GM12878 (cell line): Measurements from ENCODE around the gene LEKR1.

ENCODE experiments used
- CBFB ChIP-seq: IDR thresholded peaks from 2 replicates; pipeline ENCODE4 v1.6.1; 2016; ENCODE audit warnings: antibody characterized with exemption, low read depth
- GABPA ChIP-seq: IDR thresholded peaks from 2 replicates; pipeline ENCODE4 v1.6.1; 2014; ENCODE audit warnings: antibody characterized with exemption, low read depth, mild to moderate bottlenecking, inconsistent platforms
- POLR2AphosphoS5 ChIP-seq: IDR thresholded peaks from 2 replicates; pipeline ENCODE4 v1.6.1; 2011; ENCODE audit warnings: mild to moderate bottlenecking, low read length, inconsistent platforms
- REST ChIP-seq: IDR thresholded peaks from 2 replicates; pipeline ENCODE4 v1.6.1; 2012; ENCODE audit warnings: mild to moderate bottlenecking, low read depth, low read length
- SP1 ChIP-seq: IDR thresholded peaks from one replicate; pipeline ENCODE4 v1.6.1; 2011; ENCODE audit warnings: low read depth, low read length
- TAF1 ChIP-seq: IDR thresholded peaks from 2 replicates; pipeline ENCODE4 v1.6.1; 2011; ENCODE audit warnings: mild to moderate bottlenecking, low read depth, low read length, borderline replicate concordance

DNA sequence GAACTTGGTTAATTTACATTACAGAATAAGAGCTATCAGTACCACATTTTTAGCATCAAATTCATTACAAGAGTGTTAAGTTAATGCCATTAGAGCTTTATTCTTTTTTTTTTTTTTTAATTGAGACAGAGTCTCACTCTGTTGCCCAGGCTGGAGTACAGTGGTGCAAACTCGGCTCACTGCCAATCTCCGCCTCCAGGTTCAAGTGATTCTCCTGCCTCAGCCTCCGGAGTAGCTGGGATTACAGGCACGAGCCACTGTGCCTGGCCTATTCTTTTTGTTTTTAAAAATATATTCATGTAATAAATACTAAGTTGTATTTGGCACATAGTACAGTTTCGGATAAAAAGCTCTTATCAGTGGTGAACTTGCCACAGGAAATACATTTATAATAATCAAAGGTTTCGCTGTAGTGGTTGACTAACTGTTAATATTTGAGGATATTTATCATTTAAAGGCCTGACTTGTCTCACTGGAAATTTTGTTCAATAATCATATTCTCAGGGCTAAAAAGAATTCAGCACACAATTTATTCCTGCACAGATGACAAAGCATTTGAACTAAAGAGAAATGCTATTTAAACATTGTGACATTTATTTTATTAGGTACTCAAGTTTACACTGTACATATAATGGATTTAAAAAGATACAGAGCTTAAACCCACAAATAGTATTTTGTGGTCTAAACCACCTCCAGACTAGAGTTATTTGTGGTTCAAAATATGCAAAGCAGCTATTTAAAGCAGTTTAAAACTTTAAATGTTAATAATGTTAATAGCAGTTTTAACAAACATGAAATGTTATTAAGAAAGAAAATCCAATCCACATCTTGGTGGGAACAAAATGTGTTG is 6.1 kb upstream of the LEKR1 start:
- TF ChIP-seq SP1: no peak
- TF ChIP-seq REST: no peak
- TF ChIP-seq POLR2AphosphoS5: no peak
- TF ChIP-seq CBFB: 0 out of 2 replicates have a peak, but pooled peaks have one; percentile 59
- no peak for TF ChIP-seq GABPA
- no peak for TF ChIP-seq TAF1
